SH-SY5Y (cell line): Measurements from ENCODE around the gene MTURN.

Source experiments
- GATA2 ChIP-seq: IDR thresholded peaks from 2 replicates; pipeline ENCODE4 v1.6.1; 2011; ENCODE audit warnings: mild to moderate bottlenecking, low read depth, low read length
- GATA3 ChIP-seq: IDR thresholded peaks from 2 replicates; pipeline ENCODE4 v1.6.1; 2011; ENCODE audit warnings: low read depth, mild to moderate bottlenecking, low read length, moderate library complexity

GRCh38 chr7:30117896-30118295 lies 16.9 kb upstream of the MTURN start:
- TF ChIP-seq GATA2: no peak
- no peak for TF ChIP-seq GATA3
